Fibroblast of villous mesenchyme (primary cell): ENCODE measurements around the gene SCTR. TPM values are rescaled to one million over a fixed set of nuclear protein-coding genes. Genes with fewer than 3 reads are reported as not detected.

Source experiments
- DNase-seq: peaks from one replicate; pipeline ENCODE4 v3.0.0-alpha.2; 2010; ENCODE audit warnings: low read depth
- H3K4me3 ChIP-seq: 2 replicates; pipeline ENCODE4 v1.5.1; 2011; ENCODE audit warnings: low read depth, mild to moderate bottlenecking, low read length
- total RNA-seq: library from RNA; depleted of rRNA; stranded (reverse); fragments of >200 nt; gene quantifications from 2 replicates; pipeline ENCODE4 v1.2.3, GENCODE V29; 2012
- TF ChIP-seq, protein P1 (sequence below): IDR thresholded peaks from 2 replicates; pipeline ENCODE4 v1.5.1; 2012; ENCODE audit warnings: low read depth, mild to moderate bottlenecking, low read length; ENCODE audit not compliant: insufficient read depth

Gene SCTR
- total RNA-seq, 1 donor = not detected

DNA sequence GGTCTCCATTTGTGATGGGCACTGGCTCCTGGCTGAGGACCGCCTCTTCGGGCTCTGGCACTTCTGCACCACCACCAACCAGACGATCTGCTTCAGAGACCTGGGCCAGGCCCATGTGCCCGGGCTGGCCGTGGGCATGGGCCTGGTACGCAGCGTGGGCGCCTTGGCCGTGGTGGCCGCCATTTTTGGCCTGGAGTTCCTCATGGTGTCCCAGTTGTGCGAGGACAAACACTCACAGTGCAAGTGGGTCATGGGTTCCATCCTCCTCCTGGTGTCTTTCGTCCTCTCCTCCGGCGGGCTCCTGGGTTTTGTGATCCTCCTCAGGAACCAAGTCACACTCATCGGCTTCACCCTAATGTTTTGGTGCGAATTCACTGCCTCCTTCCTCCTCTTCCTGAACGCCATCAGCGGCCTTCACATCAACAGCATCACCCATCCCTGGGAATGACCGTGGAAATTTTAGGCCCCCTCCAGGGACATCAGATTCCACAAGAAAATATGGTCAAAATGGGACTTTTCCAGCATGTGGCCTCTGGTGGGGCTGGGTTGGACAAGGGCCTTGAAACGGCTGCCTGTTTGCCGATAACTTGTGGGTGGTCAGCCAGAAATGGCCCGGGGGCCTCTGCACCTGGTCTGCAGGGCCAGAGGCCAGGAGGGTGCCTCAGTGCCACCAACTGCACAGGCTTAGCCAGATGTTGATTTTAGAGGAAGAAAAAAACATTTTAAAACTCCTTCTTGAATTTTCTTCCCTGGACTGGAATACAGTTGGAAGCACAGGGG is 87.1 kb downstream of the SCTR start:
- no peak overlapping the region for H3K4me3 ChIP-seq
- TF ChIP-seq, protein P1, sequence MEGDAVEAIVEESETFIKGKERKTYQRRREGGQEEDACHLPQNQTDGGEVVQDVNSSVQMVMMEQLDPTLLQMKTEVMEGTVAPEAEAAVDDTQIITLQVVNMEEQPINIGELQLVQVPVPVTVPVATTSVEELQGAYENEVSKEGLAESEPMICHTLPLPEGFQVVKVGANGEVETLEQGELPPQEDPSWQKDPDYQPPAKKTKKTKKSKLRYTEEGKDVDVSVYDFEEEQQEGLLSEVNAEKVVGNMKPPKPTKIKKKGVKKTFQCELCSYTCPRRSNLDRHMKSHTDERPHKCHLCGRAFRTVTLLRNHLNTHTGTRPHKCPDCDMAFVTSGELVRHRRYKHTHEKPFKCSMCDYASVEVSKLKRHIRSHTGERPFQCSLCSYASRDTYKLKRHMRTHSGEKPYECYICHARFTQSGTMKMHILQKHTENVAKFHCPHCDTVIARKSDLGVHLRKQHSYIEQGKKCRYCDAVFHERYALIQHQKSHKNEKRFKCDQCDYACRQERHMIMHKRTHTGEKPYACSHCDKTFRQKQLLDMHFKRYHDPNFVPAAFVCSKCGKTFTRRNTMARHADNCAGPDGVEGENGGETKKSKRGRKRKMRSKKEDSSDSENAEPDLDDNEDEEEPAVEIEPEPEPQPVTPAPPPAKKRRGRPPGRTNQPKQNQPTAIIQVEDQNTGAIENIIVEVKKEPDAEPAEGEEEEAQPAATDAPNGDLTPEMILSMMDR = no peak
- DNase-seq = no peak

DNA sequence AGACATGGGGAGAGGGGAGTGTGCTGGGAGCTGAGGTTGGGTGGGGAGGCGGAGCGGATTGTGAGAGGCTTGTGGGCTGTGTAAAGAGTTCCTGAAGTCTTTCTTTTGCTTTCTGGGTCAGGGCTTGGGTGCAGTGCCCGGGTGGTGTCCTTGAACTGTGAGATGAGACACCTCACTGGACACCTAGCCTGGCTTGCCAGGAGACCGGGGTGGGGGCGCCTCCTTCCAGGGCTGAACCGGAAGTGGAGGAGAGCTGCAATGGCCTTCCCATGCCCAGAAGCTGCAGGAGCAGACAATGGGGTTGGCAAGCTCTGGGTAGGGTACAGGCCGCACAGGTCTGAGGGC is 88.4 kb downstream of the SCTR start:
- no peak for DNase-seq
- TF ChIP-seq, protein P1 = no peak
- no peak overlapping the region for H3K4me3 ChIP-seq

DNA sequence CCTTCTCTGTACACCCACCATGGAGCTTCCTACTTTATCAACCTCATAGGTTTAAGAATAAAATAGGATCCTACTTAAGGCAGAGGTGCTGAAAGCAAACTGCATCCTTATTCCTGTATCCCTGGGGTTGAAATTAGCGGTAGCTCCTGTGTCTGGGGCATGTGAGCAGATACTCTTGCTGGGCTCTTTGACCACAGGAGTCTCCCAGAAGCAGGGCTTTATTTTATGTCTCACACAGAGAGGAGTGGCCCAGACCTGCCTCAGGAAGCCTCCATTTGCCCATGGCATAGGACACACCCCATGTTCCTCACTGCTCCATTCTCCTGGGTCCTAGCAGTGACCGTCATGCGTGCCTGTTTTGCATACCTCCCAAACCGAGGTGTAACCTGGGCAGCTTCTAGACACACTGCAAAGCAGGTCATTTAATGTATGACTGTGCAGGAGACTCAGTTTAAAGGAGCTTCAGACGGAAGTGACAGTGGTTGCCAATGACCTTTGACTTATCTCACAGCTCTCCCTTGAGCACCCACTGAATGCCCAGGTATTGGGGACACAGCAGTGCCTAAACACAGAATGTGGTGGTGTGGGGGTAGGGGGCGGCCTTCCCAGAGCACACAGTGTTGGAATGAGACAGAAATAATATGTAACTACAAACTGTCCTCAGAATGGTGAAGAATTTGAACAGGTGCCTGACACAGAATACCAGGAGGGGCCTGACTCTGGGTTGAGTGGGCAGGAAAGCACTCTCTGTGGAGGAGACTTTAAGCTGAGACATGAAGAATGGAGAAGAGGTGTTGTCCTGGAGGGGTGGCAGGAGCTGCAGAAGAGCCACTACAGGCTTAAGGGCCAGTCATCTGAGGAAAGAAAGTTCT is 89.0 kb downstream of the SCTR start:
- no peak overlapping the region for H3K4me3 ChIP-seq
- TF ChIP-seq, protein P1 = no peak
- DNase-seq = no peak

DNA sequence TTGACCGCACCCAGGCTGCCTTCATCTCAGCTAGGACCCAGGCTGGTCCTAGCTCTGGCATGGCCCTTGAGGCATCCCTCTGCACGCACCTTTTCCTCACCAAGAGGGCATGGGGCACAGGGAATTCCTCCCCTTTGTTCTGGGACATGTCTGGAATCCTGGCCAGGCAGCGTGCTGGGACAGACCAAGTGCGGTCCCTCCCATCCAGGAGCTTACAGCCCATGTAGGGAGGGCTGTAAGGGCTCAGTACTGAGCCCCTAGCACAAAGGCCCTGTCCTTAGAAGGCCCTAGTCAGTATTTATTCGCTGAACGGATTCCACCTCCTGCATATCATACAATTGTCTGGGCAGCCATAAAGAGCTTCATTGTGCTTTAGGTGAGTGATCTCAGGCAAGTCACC is 89.6 kb downstream of the SCTR start:
- no peak overlapping the region for H3K4me3 ChIP-seq
- no peak for DNase-seq
- TF ChIP-seq, protein P1 = no peak

- TF ChIP-seq, protein P1 = no peak
- DNase-seq = no peak
- H3K4me3 ChIP-seq = no peak overlapping the region
These were observed 90.5 kb downstream of the SCTR start for GRCh38 chr2:119433636-119434327.

DNA sequence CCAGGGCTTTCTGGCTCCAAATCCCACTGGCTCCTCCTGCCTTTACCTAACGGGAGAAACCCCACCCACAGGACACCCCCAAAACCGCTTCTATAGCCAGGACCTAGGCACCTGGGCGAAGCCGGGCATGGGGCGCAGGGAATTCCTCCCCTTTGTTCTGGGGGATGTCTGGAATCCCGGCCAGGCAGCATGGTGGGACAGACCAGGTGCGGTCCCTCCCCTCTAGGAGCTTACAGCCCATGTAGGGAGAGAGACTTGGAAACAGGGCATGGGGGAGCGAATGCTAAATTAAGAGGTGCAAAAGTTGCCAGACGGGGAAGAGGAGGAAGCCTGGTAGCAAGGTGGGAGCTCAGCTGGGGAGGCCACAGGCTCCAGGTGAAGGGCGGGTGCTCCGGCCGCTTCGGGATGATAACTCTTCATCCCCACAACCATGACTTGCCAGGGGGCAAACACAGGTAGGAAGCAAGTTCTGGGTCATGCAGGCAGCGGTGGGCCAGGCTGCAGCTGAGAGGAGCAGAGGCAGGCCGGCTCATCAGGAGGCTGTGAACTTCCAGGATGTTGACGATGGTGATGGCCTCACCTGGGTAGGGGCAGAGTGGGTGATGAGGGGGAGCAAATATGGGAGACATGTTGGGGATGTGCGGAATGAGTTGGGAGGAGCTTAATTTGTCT is 91.3 kb downstream of the SCTR start:
- TF ChIP-seq, protein P1 = no peak
- DNase-seq = no peak
- peak overlapping the region; percentile 57 for H3K4me3 ChIP-seq
